HepG2 (cell line): ENCODE data around the gene SDK1.

Experiments
- POLR2A ChIP-seq, 2 experiments: IDR thresholded peaks; 2 replicates each; pipeline ENCODE4 v1.6.1; 2011; ENCODE audit warnings: low read depth in 2 of 2, low read length in 2 of 2, mild to moderate bottlenecking in 1 of 2, moderate library complexity in 1 of 2; ENCODE audit not compliant: insufficient read depth in 1 of 2
- TF ChIP-seq, protein P1 (sequence below): sonication (generic); formaldehyde crosslinking; IDR thresholded peaks from 2 replicates; pipeline ENCODE4 v1.5.0; 2020; ENCODE audit warnings: mild to moderate bottlenecking, missing genetic modification reagents, moderate library complexity

DNA sequence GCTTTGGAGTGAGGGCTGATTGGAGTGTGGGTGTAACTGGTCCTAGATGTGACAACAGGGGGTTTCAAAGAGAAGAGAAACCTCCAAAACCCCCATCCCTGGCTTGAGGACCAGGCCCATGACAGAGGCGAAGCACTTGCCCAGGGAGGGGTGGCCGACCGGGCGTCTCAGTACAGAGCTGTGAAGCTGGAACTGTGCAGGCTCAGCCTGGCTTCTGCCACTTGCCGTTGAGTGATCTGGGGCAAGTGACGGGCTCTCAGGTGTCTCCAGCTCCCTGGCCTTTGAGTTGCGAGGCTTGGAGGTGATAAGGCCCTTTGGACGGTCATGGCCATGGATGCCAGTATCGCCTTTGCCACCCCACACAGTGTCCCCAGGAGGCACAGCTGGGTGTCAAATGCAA lies 849.7 kb downstream of the SDK1 start:
- TF ChIP-seq POLR2A (IDR thresholded peaks at IDR 0.05; ENCODE audit: insufficient read depth in 1 of 2, low read depth in 2 of 2, low read length in 2 of 2), result no peak
- TF ChIP-seq, protein P1, sequence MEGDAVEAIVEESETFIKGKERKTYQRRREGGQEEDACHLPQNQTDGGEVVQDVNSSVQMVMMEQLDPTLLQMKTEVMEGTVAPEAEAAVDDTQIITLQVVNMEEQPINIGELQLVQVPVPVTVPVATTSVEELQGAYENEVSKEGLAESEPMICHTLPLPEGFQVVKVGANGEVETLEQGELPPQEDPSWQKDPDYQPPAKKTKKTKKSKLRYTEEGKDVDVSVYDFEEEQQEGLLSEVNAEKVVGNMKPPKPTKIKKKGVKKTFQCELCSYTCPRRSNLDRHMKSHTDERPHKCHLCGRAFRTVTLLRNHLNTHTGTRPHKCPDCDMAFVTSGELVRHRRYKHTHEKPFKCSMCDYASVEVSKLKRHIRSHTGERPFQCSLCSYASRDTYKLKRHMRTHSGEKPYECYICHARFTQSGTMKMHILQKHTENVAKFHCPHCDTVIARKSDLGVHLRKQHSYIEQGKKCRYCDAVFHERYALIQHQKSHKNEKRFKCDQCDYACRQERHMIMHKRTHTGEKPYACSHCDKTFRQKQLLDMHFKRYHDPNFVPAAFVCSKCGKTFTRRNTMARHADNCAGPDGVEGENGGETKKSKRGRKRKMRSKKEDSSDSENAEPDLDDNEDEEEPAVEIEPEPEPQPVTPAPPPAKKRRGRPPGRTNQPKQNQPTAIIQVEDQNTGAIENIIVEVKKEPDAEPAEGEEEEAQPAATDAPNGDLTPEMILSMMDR (CRISPR knock-in tag), result no peak
